Astrocyte (in vitro differentiated cells and primary cell): ENCODE measurements around the gene ACTL6B. TPM values are rescaled to one million over a fixed set of nuclear protein-coding genes. Genes with fewer than 3 reads are reported as not detected.

ENCODE experiments used
- DNase-seq: peaks from one replicate; pipeline ENCODE4 v3.0.0-alpha.2; 2010; ENCODE audit warnings: low read depth
- FAIRE-seq: peaks from 2 replicates; lab custom pipeline; 2011; peaks lifted over from hg19 to GRCh38; lab: Jason Lieb, UNC
- H2AFZ ChIP-seq: 2 replicates; pipeline ENCODE4 v1.6.0; 2012; ENCODE audit warnings: low read depth, low read length, inconsistent platforms
- H3K27ac ChIP-seq: 2 replicates; pipeline ENCODE4 v1.5.1; 2011; ENCODE audit warnings: low read depth, low read length, inconsistent platforms
- H3K27me3 ChIP-seq: 2 replicates; pipeline ENCODE4 v1.6.0; 2011; ENCODE audit warnings: low read length, inconsistent platforms; ENCODE audit not compliant: insufficient read depth
- H3K36me3 ChIP-seq: 2 replicates; pipeline ENCODE4 v1.5.1; 2011; ENCODE audit warnings: low read length, inconsistent platforms; ENCODE audit not compliant: insufficient read depth
- H3K4me1 ChIP-seq: 2 replicates; pipeline ENCODE4 v1.5.1; 2011; ENCODE audit warnings: low read length, inconsistent platforms; ENCODE audit not compliant: insufficient read depth
- H3K4me2 ChIP-seq: 2 replicates; pipeline ENCODE4 v1.6.0; 2012; ENCODE audit warnings: low read length, inconsistent platforms
- H3K4me3 ChIP-seq: 2 replicates; pipeline ENCODE4 v1.5.1; 2011; ENCODE audit warnings: low read depth, mild to moderate bottlenecking, low read length, inconsistent platforms; ENCODE audit not compliant: insufficient read depth
- H3K79me2 ChIP-seq: 2 replicates; pipeline ENCODE4 v1.6.0; 2012; ENCODE audit warnings: mild to moderate bottlenecking, low read length, inconsistent platforms; ENCODE audit not compliant: insufficient read depth
- H3K9ac ChIP-seq: 2 replicates; pipeline ENCODE4 v1.6.0; 2012; ENCODE audit warnings: mild to moderate bottlenecking, low read length, inconsistent platforms
- H3K9me3 ChIP-seq: 2 replicates; pipeline ENCODE4 v1.5.1; 2012; ENCODE audit warnings: low read depth, mild to moderate bottlenecking, low read length, inconsistent platforms; ENCODE audit not compliant: insufficient read depth
- H4K20me1 ChIP-seq: 2 replicates; pipeline ENCODE4 v1.6.0; 2012; ENCODE audit warnings: low read length, inconsistent platforms; ENCODE audit not compliant: insufficient read depth
- H3K27ac Mint-ChIP-seq: one replicate; pipeline ENCODE4 v1.8.0; 2021; ENCODE audit warnings: mild to moderate bottlenecking, mixed read lengths; ENCODE audit not compliant: unreplicated experiment
- H3K27me3 Mint-ChIP-seq: one replicate; pipeline ENCODE4 v1.8.0; 2021; ENCODE audit warnings: low read depth, mixed read lengths; ENCODE audit not compliant: unreplicated experiment
- H3K36me3 Mint-ChIP-seq: one replicate; pipeline ENCODE4 v1.8.0; 2021; ENCODE audit warnings: low read depth, mixed read lengths; ENCODE audit not compliant: unreplicated experiment
- H3K4me1 Mint-ChIP-seq: one replicate; pipeline ENCODE4 v1.8.0; 2021; ENCODE audit warnings: low read depth, mixed read lengths; ENCODE audit not compliant: unreplicated experiment
- H3K4me3 Mint-ChIP-seq: one replicate; pipeline ENCODE4 v1.8.0; 2021; ENCODE audit warnings: mild to moderate bottlenecking, moderate library complexity, mixed read lengths; ENCODE audit not compliant: unreplicated experiment
- H3K9me3 Mint-ChIP-seq: one replicate; pipeline ENCODE4 v1.8.0; 2021; ENCODE audit warnings: mild to moderate bottlenecking, mixed read lengths; ENCODE audit not compliant: unreplicated experiment
- CTCF ChIP-seq: IDR thresholded peaks from 2 replicates; pipeline ENCODE4 v1.5.1; 2011; ENCODE audit warnings: low read depth, mild to moderate bottlenecking, inconsistent platforms, low read length, moderate library complexity; ENCODE audit not compliant: insufficient read depth
- EZH2 ChIP-seq: IDR thresholded peaks from 2 replicates; pipeline ENCODE4 v1.6.1; 2012; ENCODE audit warnings: mild to moderate bottlenecking, low read length, inconsistent platforms; ENCODE audit not compliant: insufficient read depth
- total RNA-seq: library from RNA; stranded (reverse); gene quantifications from 2 replicates; pipeline ENCODE4 v1.2.1, GENCODE V29; 2021

Gene ACTL6B
- total RNA-seq, 1 donor from 2014 or later, result not detected

- no peak for FAIRE-seq
Measured at GRCh38 chr7:100680576-100681271, 24.5 kb upstream of the ACTL6B start.

GRCh38 chr7:100679927-100680575, 23.8 kb upstream of the ACTL6B start:
- no peaks in the 10 kb centered on the region for H3K27me3 ChIP-seq
- H3K4me2 ChIP-seq, result no peak overlapping the region
- DNase-seq (no peak), FAIRE-seq (no peak)
- no peak overlapping the region for H3K27ac ChIP-seq
- peaks cover 2% of the 10 kb centered on the region for H3K36me3 ChIP-seq
- peaks cover 59% of the 10 kb centered on the region for H4K20me1 ChIP-seq
- H3K9me3 Mint-ChIP-seq, result no peaks in the 10 kb centered on the region
- H3K36me3 Mint-ChIP-seq, result peaks cover 9% of the 10 kb centered on the region
- peaks cover 33% of the 10 kb centered on the region for H3K79me2 ChIP-seq
- H3K27me3 Mint-ChIP-seq, result no peaks in the 10 kb centered on the region
- H3K9ac ChIP-seq, result no peak overlapping the region
- no peak overlapping the region for H3K4me3 ChIP-seq
- no peak overlapping the region for H3K27ac Mint-ChIP-seq
- peak overlapping the region; percentile 10 for H3K4me3 Mint-ChIP-seq
- peaks cover 12% of the 10 kb centered on the region for H3K4me1 ChIP-seq
- H3K4me1 Mint-ChIP-seq, result peaks cover 4% of the 10 kb centered on the region
- no peak for TF ChIP-seq CTCF
- no peak for TF ChIP-seq EZH2
- no peaks in the 10 kb centered on the region for H3K9me3 ChIP-seq
- H2AFZ ChIP-seq, result no peak overlapping the region

More at GRCh38 chr7:100680576-100681271, 24.5 kb upstream of the ACTL6B start:
- Histone ChIP-seq H3K4me1 (peaks cover 12% of the 10 kb centered on the region), H3K79me2 (peaks cover 27% of the 10 kb centered on the region), H3K27me3 (no peaks in the 10 kb centered on the region), H3K36me3 (peaks cover 7% of the 10 kb centered on the region), H3K9me3 (no peaks in the 10 kb centered on the region), H3K4me2 (no peak overlapping the region), H2AFZ (no peak overlapping the region), H3K27ac (no peak overlapping the region), H3K9ac (no peak overlapping the region), H4K20me1 (peaks cover 63% of the 10 kb centered on the region), H3K4me3 (no peak overlapping the region)
- DNase-seq, result no peak
- peaks cover 4% of the 10 kb centered on the region for H3K4me1 Mint-ChIP-seq
- no peak overlapping the region for H3K4me3 Mint-ChIP-seq
- H3K36me3 Mint-ChIP-seq, result peaks cover 9% of the 10 kb centered on the region
- no peaks in the 10 kb centered on the region for H3K27me3 Mint-ChIP-seq
- no peak overlapping the region for H3K27ac Mint-ChIP-seq
- no peaks in the 10 kb centered on the region for H3K9me3 Mint-ChIP-seq
- TF ChIP-seq EZH2 (no peak), CTCF (no peak)
